ENCODE data around the gene PDPR.
"Not testable (repeated sequence)": the region's sequence is repeated elsewhere in the genome, so short reads cannot be mapped to it uniquely, and the experiment has no call there.

- TF ChIP-seq CTCF (IDR thresholded peaks at IDR 0.05 in 4 of 5, conservative IDR thresholded peaks at IDR 0.05 in 1 of 5); POLR2A (IDR thresholded peaks at IDR 0.05): not testable (repeated sequence)
Measured at GRCh38 chr16:70187858-70188607, 73.9 kb downstream of the PDPR start.
